Activated CD4-positive, alpha-beta T cell treated with anti-CD3 and anti-CD28 coated beads, Interleukin-10, Interleukin-2, amounts not matched to agents 100 ng/mL and 50 ng/mL, durations not matched to agents 16 hours and 8 hours (primary cell): ENCODE measurements around the gene UPK2.
"Not testable (repeated sequence)": the region's sequence is repeated elsewhere in the genome, so short reads cannot be mapped to it uniquely, and the experiment has no call there.

Experiments used
- DNase-seq: peaks from one replicate; pipeline ENCODE4 v3.0.0-alpha.2; 2020

UPK2 gene

GRCh38 chr11:118939404-118939915 is 16.6 kb upstream of the UPK2 start:
- no peak for DNase-seq

DNA sequence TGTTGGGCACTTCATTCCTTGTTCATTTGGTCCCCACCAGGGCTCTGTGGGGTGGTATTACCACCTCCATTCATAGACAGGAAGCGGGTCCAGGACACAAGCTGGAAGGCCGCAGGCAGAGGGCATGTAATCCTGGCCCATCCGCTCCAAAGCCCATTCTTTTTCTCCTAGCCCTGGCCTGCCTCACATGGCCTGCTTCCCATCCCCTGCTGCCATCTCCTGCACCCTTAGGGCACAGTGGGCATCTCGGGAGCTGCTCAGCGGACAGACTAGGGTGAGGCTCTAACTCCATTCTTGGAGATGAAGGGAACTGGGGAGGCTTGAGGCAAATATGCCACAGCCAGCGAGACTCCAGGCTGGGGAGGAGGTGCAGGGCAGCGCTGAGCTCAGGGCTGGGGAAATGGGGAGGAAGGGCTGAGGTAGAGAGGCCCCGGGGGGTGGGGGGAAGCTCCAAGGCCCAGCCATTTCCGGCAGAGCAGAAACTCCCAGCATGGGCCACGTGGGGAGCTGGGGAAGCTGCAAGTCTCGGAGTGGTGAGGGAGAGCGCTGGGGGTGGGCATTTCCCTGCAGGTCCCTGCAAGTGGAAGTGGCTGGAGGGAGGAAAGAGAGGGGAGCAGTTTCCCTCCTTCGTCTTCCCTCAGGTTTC is 16.0 kb upstream of the UPK2 start:
- peak; percentile 65 for DNase-seq

GRCh38 chr11:118947091-118947490 is 9.0 kb upstream of the UPK2 start:
- DNase-seq, result no peak

DNA sequence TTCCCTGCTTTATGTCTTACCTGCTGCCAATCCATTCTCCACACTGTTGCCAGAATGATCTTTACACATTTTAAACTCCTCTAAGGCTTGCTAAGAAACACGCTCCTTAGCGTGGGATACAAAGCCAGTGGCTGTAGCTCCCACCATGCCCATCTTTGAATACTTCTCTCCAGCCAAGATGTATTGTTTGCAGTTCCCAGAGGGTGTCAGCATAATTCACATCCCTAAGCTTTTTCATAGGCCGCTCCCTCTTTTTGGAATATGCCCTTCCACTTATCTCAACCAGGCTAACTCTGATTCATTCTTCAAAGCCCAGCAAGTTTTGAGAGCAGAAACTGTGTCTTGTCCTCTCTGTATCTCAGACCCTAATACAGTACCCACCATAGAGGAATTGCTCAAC is 8.1 kb upstream of the UPK2 start:
- no peak for DNase-seq

DNA sequence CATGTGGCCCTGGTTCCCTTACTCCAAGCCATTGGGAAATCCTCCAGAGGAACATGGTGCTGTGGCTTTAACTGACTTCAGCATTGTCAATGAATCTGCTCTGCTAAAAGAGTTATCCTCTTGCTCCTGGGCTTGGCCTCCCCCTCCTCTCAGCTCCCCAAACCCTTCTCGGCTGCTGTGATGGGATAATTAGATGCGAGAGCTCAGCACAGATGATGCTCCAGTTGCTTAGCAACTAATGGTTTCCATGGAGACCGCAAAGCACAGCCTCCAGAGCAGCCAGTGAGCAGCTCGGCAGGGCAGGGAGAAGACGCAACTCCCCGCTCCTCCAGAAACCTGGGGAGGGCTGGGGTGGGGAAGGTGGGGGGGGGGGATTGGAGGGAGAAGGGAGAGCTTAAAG is 2.8 kb upstream of the UPK2 start:
- no peak for DNase-seq

DNA sequence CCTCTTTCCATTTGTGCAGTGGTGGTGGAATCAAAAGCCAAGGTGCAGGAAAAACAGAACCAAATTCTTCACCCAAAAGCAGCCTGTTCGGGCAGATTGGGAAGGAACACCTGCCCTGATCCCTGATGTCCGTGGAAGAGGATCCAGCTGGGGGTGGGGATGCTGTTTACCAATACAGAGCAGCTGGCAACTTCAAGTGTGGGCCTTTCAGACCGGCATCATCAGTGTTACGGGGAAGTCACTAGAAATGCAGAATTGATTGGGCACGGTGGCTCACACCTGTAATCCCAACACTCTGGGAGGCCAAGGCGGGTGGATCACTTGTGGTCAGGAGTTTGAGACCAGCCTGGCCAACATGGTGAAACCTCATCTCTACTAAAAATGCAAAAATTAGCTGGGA is 2.1 kb upstream of the UPK2 start:
- not testable (repeated sequence) for DNase-seq

- no peak for DNase-seq
Observed at GRCh38 chr11:118956847-118957469, 860 bp downstream of the UPK2 start.

DNA sequence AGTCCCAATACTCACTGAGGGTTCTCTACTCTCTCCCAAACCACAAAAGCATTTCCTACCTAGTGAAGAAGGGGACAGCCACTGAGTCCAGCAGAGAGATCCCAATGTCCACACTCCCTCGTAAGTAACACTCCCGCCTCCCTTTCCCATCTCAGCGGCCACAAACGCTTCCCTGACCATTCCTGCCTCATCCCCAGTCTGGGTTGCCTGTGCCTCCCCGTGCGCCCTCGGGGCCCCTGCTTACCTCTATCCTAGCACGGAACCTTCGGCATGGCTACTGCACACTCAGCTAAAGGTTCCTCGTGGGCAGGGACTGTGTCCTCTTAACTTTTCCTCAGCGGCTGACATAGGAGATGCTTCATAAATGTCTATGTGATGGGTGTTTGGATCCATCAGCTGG is 1.5 kb downstream of the UPK2 start:
- no peak for DNase-seq

GRCh38 chr11:118957968-118958367 is 1.9 kb downstream of the UPK2 start:
- no peak for DNase-seq

DNA sequence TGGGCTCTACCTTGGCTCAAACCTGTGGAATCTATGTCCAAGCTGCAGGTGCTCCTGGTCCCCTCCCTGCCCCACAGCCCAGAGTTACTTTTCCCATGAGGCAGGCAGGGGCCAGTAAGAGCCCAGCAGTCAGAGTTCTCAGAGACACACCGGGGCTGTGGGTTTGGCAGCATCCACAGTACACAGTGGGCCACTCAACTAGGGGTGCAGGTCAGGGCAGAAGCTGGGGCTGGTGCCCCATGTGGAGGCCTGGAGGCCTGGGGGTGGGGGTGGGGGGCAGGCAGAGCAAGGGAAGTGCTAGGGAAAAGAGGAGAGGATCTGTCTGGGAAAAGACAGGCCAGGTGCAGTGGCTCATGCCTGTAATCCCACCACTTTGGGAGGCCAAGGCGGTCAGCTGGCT is 2.5 kb downstream of the UPK2 start:
- no peak for DNase-seq

GRCh38 chr11:118961189-118961588 is 5.1 kb downstream of the UPK2 start:
- no peak for DNase-seq

GRCh38 chr11:118961591-118961990 is 5.5 kb downstream of the UPK2 start:
- DNase-seq, result no peak

- DNase-seq, result not testable (repeated sequence)
Observed at GRCh38 chr11:118969508-118969907, 13.4 kb downstream of the UPK2 start.

- DNase-seq, result no peak
Observed at GRCh38 chr11:118971646-118972045, 15.5 kb downstream of the UPK2 start, which contains the start of gene FOXR1. TSS of gene FOXR1 (plus strand) at chr11:118971761. CDS start at chr11:118971932, 171 bp downstream.

GRCh38 chr11:118973985-118974384 is 17.9 kb downstream of the UPK2 start:
- DNase-seq, result no peak

DNA sequence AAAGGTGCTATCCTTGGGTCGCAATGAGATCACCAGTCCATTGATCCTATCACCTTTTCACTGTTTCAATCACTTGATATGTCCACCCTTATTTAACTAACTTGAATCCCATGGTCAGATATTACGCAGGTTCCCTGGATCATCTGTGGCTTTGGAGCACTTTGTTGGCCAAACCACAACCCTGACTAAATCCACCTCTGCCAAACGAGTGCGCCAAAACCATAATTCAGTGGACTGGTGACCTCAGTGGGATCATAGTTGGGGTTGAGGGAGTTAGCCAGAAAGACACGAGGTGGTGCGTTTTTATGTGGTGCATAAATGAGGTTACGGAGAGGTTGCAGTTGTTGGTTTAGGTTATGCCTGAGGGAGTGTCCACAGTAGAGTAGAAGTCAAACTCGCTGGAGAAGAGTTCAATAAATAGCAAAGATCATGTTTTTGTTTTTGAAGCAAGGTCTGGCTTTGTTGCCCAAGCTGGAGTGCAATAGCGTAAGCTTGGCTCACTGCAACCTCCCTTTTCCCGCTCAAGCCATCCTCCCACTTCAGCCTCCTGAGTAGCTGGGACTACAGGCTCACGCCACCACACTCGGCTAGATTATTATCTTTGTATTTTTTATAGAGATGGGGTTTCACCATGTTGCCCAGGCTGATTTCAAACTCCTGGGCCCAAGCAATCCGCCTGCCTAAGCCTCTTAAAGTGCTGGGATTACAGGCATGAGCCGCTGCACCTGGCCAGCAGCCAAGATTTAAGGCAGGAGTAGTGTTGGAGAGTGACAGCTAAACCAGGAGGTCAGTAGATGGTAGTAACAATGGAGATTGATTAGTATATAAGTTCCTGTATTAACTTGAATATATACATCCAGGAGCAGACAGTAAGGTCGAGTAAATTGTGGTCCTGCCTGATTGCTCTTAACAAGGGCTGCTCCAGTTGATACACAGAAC is 19.9 kb downstream of the UPK2 start:
- no peak for DNase-seq

- DNase-seq, result no peak
Observed at GRCh38 chr11:118979434-118979833, 23.3 kb downstream of the UPK2 start.

- no peak for DNase-seq
Observed at GRCh38 chr11:118980191-118980881, 24.2 kb downstream of the UPK2 start.

DNA sequence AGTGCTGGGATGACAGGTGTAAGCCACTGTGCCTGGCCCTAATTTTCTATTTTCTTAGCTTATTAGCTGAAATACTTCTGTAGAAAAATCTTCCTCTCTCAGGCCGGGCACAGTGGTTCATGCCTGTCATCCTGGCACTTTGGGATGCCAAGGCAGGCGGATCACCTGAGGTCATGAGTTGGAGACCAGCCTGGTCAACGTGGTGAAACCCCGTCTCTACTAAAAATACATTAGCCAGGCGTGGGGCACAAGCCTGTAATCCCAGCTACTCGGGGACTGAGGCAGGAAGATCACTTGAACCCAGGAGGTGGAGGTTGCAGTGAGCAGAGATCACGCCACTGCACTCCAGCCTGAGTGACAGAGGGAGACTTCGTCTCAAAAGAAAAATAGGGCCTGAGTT is 28.2 kb downstream of the UPK2 start:
- not testable (repeated sequence) for DNase-seq

- no peak for DNase-seq
Observed at GRCh38 chr11:118984825-118985224, 28.7 kb downstream of the UPK2 start.

DNA sequence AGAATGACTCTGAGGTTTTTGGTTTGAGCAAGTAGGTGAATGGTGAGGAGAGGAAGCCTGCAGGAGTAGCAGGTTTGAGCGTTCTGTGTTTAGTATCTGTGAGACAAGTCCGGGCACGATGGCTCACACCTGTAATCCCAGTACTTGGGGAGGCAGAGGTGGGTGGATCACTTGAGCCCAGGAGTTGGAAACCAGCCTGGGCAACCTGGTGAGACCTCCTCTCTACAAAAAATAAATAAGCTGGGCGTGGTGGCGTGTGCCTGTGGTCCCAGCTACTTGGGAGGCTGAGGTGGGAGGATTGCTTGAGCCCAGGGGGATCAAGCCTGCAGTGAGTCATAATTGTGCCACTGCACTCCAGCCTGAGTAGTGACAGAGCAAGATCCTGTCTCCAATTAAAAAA is 32.2 kb downstream of the UPK2 start:
- DNase-seq, result no peak

DNA sequence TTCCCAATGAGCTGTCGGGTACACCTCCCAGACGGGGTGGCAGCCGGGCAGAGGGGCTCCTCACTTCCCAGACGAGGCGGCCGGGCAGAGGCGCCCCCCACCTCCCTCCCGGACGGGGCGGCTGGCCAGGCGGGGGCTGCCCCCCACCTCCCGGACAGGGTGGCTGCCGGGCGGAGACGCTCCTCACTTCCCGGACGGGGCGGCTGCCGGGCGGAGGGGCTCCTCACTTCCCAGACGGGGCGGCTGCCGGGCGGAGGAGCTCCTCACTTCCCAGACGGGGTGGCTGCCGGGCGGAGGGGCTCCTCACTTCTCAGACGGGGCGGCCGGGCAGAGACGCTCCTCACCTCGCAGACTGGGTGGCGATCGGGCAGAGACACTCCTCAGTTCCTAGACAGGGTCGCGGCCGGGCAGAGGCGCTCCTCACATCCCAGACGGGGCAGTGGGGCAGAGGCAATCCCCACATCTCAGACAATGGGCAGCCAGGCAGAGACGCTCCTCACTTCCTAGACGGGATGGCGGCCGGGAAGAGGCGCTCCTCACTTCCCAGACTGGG is 35.5 kb downstream of the UPK2 start:
- DNase-seq, result not testable (repeated sequence)
